EL (cell line): ENCODE data around the gene NFIA.

ENCODE experiments used
- DNase-seq: peaks from one replicate; pipeline ENCODE4 v3.0.0-alpha.2; 2016

NFIA gene

DNA sequence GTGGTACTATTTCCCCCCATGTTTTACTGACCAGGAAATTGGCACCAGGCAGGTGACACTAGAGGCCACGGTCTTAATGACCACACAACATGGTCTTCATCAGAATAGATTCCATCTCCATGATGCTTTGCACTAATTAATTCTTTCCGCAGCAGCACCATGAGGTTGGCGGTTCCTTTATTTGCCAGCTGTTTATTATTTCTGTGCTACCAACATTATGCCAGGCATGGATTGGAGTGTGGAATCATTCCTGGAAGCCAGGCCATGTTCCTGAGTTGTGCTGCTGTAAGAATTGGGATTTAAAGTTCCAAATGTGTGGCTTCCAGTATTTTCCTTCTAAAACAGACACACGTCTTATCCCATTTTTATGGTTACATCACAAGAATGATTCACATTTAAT, 107.8 kb downstream of the NFIA start:
- DNase-seq: no peak

GRCh38 chr1:61190618-61191432, 108.5 kb downstream of the NFIA start:
- no peak for DNase-seq

DNA sequence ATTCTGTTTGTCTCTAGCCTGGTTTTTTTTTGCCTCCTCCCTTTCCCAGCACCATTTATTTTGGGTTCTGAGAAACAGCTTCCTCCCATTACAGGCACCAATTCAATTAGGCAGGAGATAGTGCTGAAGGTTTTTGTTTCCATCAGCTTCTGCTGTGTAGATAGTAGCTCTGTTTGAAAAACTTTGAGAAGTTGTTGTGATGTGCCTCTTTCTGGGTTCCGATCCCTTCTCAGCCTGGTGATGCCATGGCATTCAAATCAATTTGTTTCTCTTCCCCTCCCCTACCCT, 109.0 kb downstream of the NFIA start:
- no peak for DNase-seq

- no peak for DNase-seq
Observed at GRCh38 chr1:61192663-61193330, 110.4 kb downstream of the NFIA start.

DNA sequence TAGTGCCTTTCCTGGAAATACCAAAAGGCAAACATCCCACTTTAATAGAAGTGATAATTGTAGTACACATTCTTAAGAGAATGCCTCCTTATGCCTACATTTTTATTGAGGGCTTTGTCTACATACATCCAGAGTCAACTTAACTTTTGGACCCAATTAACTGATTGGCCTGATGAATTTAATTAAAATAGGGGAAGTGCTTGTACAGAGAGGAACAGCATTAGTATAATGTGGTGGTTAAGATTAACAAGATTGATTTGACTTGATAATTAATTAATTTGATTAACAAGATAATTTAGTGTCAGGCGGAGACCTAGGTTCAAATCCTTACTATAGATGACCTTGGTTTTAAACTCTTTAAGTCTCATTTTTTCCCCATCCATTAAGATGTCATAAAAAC, 111.4 kb downstream of the NFIA start:
- DNase-seq: no peak

DNA sequence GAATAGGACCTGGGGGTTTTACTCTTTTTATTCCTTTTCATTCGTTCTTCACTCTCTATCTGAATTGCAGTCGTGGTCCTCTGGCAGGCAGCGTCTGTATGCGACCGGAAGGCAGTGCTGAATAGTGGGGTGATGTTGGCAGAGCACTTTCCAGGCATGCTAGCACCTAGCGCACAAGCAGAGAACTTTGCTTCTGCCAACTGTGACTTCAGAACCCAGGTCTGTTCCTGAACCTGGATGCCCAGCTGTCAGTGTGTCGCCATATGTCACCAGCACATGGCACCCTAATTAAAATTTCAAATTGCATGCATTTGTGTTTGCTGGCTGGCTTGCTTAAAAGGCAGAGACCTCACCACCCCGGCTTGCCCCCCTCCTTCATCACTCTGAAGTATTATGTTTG, 116.2 kb downstream of the NFIA start:
- DNase-seq: no peak

DNA sequence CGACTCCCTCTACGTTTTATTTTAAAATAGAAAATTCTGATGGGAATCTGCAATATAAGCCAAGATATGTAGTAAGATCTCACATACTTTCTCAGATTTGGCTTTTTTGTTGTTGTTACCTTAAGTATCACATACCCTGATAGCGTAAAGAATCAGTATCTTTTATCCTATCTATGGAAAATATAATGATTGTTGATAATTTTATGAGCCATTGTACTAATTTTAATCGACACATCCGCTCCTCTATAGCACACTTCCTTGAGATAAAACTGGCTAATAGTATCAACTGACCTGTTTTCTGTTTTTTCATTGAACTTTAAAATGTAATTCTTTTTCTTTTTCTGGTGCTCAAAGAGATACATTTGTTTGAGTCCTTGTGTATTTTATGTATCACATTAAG, 118.7 kb downstream of the NFIA start:
- DNase-seq: no peak

GRCh38 chr1:61202854-61203598, 120.7 kb downstream of the NFIA start:
- no peak for DNase-seq

DNA sequence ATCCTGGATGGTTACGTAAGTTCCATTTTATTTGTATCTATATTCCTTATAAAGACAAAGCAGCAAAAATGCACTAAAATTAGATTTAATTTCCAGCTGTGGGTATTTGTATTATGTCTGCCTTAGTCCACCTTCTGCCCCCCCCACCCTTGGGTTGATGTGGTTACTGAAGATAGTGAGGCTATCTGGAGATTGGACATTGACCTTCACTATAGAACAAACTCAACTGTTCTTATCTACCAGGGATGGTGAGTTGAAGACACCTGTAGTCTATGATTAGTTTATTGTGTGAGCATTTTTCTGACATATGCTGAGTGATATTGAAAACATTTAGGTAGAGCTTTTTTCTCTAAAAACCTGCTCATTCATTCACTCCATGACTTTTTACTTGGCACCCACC, 122.2 kb downstream of the NFIA start:
- DNase-seq: no peak

GRCh38 chr1:61207416-61207815, 125.1 kb downstream of the NFIA start:
- DNase-seq: no peak

DNA sequence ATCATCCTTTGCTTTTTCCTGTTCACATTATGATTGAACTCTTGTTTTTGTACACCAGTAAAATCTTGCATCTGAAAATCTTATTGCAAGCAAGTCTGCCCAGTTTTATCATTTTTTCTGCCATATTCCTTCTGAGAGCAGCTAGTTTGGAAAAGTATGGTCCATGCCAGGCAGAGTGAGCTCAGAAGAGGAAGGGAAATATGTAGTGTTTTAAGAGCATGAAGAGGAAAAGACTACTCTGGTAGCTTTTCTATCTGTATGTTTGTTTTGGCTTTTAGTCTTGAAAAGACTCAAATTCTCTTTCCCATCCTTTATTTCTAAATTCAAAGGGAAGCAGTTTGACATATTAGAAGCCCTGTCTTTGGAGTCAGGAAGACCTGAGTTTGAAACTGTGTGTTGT, 125.8 kb downstream of the NFIA start:
- no peak for DNase-seq

- DNase-seq: no peak
Observed at GRCh38 chr1:61208831-61209230, 126.5 kb downstream of the NFIA start.

DNA sequence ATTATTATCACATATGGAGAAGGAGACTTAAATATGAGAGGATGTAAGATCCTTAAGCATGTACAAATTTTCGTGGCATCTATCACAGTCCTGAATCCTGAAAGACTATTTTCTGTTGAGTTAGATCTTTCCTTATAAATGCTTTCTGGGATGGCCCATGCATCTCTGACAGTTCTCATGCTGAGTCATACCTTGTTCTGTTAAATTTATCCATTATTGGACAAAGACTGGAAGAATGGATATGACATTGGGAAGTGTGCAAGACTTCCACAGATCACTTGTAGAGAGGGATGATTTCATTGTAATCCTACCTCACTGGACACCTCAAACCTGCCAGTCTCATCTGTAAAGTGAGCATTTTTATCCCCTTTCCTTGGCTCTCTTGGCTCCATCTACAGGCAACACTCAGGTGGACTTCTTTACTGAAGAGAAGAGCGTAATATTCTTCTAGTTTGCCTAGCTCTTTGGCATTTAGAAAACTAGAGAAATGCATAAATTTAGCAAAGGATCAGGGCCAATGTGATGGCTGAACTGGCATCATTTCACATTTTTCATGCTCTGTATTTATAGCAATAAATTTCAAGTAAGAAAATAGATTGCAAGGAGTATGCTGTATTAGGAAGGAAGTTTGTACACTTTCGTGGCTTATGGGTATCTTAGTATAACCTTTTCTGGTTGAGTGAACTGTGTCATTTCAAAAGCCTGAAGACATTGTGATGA, 128.2 kb downstream of the NFIA start:
- DNase-seq: no peak

GRCh38 chr1:61213245-61214011, 131.1 kb downstream of the NFIA start:
- no peak for DNase-seq

DNA sequence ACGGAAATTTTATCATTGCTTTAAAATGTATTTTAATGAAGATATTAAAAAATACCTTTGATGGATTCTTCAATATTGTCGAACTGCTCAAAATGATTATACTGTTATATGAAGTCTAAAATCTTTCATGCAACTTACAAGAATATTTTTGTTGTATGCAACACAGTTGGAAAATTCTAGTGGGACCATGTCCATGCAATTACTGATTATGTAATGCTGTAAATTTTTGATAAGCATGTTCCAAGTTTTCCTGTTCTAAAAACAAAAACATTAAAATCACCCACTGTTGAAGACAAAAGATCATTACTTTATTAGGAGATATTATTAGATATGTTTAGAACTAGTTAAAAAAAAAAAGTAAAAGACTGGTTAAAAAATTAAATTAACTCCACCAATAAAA, 132.8 kb downstream of the NFIA start:
- no peak for DNase-seq

GRCh38 chr1:61215676-61216289, 133.4 kb downstream of the NFIA start:
- no peak for DNase-seq

DNA sequence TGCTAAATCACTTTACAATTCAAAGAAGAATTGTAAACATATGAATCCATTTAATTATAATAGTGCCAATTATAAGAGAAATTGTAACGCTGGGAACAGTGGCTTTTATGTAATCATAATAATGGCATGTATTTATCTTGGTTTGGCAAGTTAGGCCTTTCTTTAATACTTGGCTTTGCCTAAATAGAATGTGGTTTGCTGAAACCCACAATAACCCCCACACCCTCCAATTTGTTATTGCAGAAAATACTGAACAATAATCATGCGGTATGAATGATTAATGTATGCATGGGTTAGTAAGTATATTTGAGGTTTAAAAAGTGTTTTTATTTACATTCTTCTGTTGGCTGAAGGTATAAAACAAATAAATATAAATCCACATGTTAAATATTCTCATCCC, 138.2 kb downstream of the NFIA start:
- DNase-seq: no peak

GRCh38 chr1:61221642-61222041, 139.3 kb downstream of the NFIA start:
- no peak for DNase-seq

DNA sequence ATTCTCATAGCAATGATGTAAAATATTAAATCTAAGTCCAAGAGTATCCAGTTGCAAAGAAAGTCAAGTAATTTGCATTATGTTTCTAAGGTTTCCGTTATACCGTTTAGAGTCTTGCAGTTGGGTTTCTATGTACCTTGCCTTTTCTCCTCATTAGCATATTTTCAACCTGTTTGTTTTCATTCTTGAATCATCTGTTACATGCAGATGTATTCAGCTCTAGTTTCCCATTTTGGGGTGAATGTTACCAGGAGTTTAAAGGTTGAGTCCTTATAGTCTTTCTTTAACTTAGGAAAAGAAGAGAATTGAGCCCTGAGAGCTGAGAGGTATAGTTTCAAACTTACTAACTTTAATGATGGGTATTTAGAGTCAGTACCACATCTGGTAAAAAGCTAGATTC, 139.9 kb downstream of the NFIA start:
- no peak for DNase-seq

DNA sequence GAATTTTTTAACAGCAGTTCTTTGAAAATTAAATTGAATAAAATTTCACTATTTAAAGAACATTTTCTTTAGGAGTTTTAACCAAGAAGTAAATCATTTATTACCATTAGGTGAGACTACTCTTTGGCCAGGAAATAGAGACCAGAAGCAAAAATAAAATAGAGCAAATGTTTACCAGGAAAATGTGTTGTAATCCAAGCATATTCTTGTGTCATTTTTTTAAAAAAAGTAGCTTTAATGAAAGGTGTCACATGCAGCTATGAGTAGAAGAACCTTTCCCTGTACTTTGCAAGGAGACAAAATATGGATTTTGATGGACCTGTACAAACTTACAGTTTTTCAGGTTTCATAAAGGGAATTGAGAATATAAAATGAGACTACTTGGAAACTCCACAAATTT, 140.8 kb downstream of the NFIA start:
- DNase-seq: no peak

DNA sequence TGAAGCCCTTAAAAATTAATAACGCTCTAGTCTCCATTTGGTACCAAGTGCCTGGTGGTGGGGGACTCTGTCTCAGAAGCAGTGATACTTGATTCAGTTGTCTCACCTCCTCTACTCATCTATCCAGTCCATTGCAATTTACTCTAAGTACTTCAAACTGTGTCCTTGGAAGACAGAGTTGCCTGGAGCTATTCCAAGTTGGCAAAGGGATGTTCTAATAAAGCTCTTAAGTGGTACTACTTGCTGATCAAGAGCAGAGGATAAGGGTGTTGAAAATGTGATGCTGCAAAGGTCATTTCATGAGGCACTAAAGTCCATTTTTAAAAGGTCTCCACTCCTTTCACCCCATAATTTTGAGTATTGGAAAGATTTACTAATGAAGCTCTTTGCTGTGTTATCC, 142.2 kb downstream of the NFIA start:
- no peak for DNase-seq

DNA sequence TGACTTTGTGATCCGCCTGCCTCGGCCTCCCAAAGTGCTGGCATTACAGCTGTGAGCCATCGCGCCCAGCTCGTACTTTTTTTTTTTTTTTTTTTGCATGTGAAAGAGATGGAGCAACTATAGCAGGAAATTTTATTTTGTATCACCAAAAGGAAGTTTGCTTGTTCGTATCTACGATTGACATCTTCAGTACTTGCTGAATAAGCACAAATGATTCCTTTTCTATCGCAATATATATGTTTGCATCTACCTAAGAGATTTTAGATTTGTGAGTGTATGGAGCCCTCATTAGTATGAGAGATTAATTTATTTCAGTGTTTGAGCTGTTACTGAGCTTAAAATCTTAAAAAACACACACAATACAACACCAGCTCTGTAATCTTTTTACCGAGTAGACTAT, 143.1 kb downstream of the NFIA start:
- DNase-seq: no peak
